HepG2 (cell line): ENCODE results near the gene TPX2. TPM values are rescaled to one million over a fixed set of nuclear protein-coding genes. Genes with fewer than 3 reads are reported as not detected.

Source experiments
- ARNT ChIP-seq: fragments of 450-650 bp; IDR thresholded peaks from 2 replicates; pipeline ENCODE4 v1.6.1; 2017
- ELF1 ChIP-seq: sonication (generic); formaldehyde crosslinking; IDR thresholded peaks from 2 replicates; pipeline ENCODE4 v1.4.0; 2020; ENCODE audit warnings: missing genetic modification reagents
- HNRNPK ChIP-seq: fragments of 200-400 bp; formaldehyde crosslinking; IDR thresholded peaks from 2 replicates; pipeline ENCODE4 v1.6.1; 2018; ENCODE audit warnings: low read length, low read depth, moderate library complexity, mild to moderate bottlenecking; ENCODE audit not compliant: poor library complexity, severe bottlenecking
- TBP ChIP-seq: sonication (generic); formaldehyde crosslinking; IDR thresholded peaks from 2 replicates; pipeline ENCODE4 v1.5.0; 2020; ENCODE audit warnings: missing genetic modification reagents
- THAP11 ChIP-seq: IDR thresholded peaks from 2 replicates; pipeline ENCODE4 v1.6.1; 2016; ENCODE audit warnings: missing biosample characterization, missing genetic modification reagents
- ZNF660 ChIP-seq: sonication (generic); formaldehyde crosslinking; IDR thresholded peaks from 2 replicates; pipeline ENCODE4 v1.5.1; 2020; ENCODE audit warnings: mild to moderate bottlenecking, low read depth, missing genetic modification reagents, borderline replicate concordance
- ZNF776 ChIP-seq: sonication (generic); formaldehyde crosslinking; IDR thresholded peaks from 2 replicates; pipeline ENCODE4 v1.4.0; 2020; ENCODE audit warnings: mild to moderate bottlenecking, missing genetic modification reagents
- ZNF839 ChIP-seq: sonication (generic); formaldehyde crosslinking; IDR thresholded peaks from 2 replicates; pipeline ENCODE4 v1.4.0; 2020; ENCODE audit warnings: missing genetic modification reagents, mild to moderate bottlenecking, borderline replicate concordance
- ZSCAN29 ChIP-seq: sonication (generic); formaldehyde crosslinking; conservative IDR thresholded peaks from 2 replicates; pipeline ENCODE4 v1.4.0; 2020; ENCODE audit warnings: mild to moderate bottlenecking, missing genetic modification reagents
- polyA plus RNA-seq, 8 experiments: library from polyadenylated mRNA; depleted of rRNA in 3 of 8; stranded (reverse) in 7 of 8; unstranded in 1 of 8; fragments of >200 nt; fragmentation: Illumina TruSeq in 4 of 8; extraction: Trizol in 4 of 8; gene quantifications; 2 replicates each; pipeline versions ENCODE4 v1.2.1 to v1.2.3, GENCODE V29; 2011 to 2016; ENCODE audit warnings: low read depth in 4 of 8, missing spikeins in 1 of 8, mixed read lengths in 1 of 8; ENCODE audit not compliant: insufficient read depth in 1 of 8
- total RNA-seq, 5 experiments: library from RNA; depleted of rRNA; stranded (reverse); fragments of >200 nt; fragmentation: Illumina TruSeq; extraction: Trizol; gene quantifications; 2 replicates each; pipeline ENCODE4 v1.2.3, GENCODE V29; 2016; ENCODE audit warnings: low read depth in 1 of 5
- TF ChIP-seq, protein P1 (sequence below): sonication (generic); formaldehyde crosslinking; IDR thresholded peaks from 2 replicates; pipeline ENCODE4 v1.8.0; 2022; ENCODE audit warnings: mild to moderate bottlenecking, missing genetic modification reagents, moderate library complexity
- TF ChIP-seq, protein P2 (sequence below): sonication (generic); formaldehyde crosslinking; IDR thresholded peaks from 2 replicates; pipeline ENCODE4 v1.4.0; 2020; ENCODE audit warnings: missing genetic modification reagents, mild to moderate bottlenecking, borderline replicate concordance
- TF ChIP-seq, protein P3 (sequence below): sonication (generic); formaldehyde crosslinking; IDR thresholded peaks from 2 replicates; pipeline ENCODE4 v1.8.0; 2022; ENCODE audit warnings: missing genetic modification reagents, mild to moderate bottlenecking, borderline replicate concordance
- TF ChIP-seq, protein P4 (sequence below), 2 experiments: sonication (generic) in 1 of 2; formaldehyde crosslinking in 1 of 2; IDR thresholded peaks; 2 replicates each; pipeline versions ENCODE4 v1.4.0 to v1.6.1; 2018 to 2020; ENCODE audit warnings: missing genetic modification reagents in 2 of 2, borderline replicate concordance in 1 of 2, low read depth in 1 of 2, mild to moderate bottlenecking in 1 of 2, missing biosample characterization in 1 of 2
- TF ChIP-seq, protein P5 (sequence below), 2 experiments: sonication (generic) in 1 of 2; formaldehyde crosslinking in 1 of 2; IDR thresholded peaks; 2 replicates each; pipeline versions ENCODE4 v1.4.0 to v1.6.1; 2016 to 2020; ENCODE audit warnings: borderline replicate concordance in 1 of 2, low read depth in 1 of 2, mild to moderate bottlenecking in 1 of 2, missing genetic modification reagents in 1 of 2
- TF ChIP-seq, protein P6 (sequence below): sonication (generic); formaldehyde crosslinking; IDR thresholded peaks from 2 replicates; pipeline ENCODE4 v1.8.1; 2023; ENCODE audit warnings: mild to moderate bottlenecking, missing genetic modification reagents

The TPX2 gene
- total and polyA plus RNA-seq, 2 of the 13 experiments (the other 11 are each of a cell fraction or from before 2014, with no cell fraction given): 34.3 to 124 TPM

DNA sequence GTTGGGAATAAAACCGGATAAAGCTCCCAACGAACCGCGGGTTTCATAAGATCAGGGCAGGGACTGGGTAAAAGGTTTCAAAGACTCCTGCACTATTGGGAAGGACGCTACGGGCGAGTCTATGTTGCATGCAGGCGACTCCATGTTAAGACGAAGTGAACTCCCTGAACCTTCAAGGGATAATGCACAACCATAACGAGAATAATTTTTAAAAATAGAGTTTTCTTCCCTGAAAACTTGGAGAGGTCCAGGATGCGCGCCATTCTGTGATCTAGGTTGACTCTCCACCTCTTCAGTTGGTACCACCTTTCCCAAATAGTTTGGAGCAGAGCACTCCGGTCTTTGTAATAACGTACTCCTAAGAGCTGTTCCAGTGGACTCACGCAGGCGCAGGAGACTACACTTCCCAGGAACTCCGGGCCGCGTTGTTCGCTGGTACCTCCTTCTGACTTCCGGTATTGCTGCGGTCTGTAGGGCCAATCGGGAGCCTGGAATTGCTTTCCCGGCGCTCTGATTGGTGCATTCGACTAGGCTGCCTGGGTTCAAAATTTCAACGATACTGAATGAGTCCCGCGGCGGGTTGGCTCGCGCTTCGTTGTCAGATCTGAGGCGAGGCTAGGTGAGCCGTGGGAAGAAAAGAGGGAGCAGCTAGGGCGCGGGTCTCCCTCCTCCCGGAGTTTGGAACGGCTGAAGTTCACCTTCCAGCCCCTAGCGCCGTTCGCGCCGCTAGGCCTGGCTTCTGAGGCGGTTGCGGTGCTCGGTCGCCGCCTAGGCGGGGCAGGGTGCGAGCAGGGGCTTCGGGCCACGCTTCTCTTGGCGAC is at the start of gene TPX2 (continued):
- TF ChIP-seq, protein P1, sequence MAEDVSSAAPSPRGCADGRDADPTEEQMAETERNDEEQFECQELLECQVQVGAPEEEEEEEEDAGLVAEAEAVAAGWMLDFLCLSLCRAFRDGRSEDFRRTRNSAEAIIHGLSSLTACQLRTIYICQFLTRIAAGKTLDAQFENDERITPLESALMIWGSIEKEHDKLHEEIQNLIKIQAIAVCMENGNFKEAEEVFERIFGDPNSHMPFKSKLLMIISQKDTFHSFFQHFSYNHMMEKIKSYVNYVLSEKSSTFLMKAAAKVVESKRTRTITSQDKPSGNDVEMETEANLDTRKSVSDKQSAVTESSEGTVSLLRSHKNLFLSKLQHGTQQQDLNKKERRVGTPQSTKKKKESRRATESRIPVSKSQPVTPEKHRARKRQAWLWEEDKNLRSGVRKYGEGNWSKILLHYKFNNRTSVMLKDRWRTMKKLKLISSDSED: no peak
- TF ChIP-seq, protein P2, sequence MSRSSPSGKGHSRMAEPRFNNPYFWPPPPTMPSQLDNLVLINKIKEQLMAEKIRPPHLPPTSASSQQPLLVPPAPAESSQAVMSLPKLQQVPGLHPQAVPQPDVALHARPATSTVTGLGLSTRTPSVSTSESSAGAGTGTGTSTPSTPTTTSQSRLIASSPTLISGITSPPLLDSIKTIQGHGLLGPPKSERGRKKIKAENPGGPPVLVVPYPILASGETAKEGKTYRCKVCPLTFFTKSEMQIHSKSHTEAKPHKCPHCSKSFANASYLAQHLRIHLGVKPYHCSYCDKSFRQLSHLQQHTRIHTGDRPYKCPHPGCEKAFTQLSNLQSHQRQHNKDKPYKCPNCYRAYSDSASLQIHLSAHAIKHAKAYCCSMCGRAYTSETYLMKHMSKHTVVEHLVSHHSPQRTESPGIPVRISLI (CRISPR knock-in tag): peak; percentile 70
- no peak for TF ChIP-seq ARNT
- no peak; the same call in 1 of the 2 replicates for TF ChIP-seq ZNF776 (CRISPR knock-in tag)
- TF ChIP-seq ZNF660: no peak
- TF ChIP-seq, protein P3, sequence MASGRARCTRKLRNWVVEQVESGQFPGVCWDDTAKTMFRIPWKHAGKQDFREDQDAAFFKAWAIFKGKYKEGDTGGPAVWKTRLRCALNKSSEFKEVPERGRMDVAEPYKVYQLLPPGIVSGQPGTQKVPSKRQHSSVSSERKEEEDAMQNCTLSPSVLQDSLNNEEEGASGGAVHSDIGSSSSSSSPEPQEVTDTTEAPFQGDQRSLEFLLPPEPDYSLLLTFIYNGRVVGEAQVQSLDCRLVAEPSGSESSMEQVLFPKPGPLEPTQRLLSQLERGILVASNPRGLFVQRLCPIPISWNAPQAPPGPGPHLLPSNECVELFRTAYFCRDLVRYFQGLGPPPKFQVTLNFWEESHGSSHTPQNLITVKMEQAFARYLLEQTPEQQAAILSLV: peak; percentile 90; the same call in 1 of the 2 replicates
- TF ChIP-seq, protein P4, sequence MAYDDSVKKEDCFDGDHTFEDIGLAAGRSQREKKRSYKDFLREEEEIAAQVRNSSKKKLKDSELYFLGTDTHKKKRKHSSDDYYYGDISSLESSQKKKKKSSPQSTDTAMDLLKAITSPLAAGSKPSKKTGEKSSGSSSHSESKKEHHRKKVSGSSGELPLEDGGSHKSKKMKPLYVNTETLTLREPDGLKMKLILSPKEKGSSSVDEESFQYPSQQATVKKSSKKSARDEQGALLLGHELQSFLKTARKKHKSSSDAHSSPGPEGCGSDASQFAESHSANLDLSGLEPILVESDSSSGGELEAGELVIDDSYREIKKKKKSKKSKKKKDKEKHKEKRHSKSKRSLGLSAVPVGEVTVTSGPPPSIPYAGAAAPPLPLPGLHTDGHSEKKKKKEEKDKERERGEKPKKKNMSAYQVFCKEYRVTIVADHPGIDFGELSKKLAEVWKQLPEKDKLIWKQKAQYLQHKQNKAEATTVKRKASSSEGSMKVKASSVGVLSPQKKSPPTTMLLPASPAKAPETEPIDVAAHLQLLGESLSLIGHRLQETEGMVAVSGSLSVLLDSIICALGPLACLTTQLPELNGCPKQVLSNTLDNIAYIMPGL (CRISPR knock-in tag; IDR thresholded peaks at IDR 0.05; ENCODE audit: borderline replicate concordance in 1 of 2, low read depth in 1 of 2): peak; percentile 73 to 95; a peak in 3 of 4 replicates
- no peak for TF ChIP-seq ZNF839
- TF ChIP-seq, protein P5, sequence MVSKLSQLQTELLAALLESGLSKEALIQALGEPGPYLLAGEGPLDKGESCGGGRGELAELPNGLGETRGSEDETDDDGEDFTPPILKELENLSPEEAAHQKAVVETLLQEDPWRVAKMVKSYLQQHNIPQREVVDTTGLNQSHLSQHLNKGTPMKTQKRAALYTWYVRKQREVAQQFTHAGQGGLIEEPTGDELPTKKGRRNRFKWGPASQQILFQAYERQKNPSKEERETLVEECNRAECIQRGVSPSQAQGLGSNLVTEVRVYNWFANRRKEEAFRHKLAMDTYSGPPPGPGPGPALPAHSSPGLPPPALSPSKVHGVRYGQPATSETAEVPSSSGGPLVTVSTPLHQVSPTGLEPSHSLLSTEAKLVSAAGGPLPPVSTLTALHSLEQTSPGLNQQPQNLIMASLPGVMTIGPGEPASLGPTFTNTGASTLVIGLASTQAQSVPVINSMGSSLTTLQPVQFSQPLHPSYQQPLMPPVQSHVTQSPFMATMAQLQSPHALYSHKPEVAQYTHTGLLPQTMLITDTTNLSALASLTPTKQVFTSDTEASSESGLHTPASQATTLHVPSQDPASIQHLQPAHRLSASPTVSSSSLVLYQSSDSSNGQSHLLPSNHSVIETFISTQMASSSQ (IDR thresholded peaks at IDR 0.05; ENCODE audit: low read depth): no peak
- TF ChIP-seq, protein P5 (CRISPR knock-in tag; IDR thresholded peaks at IDR 0.05; ENCODE audit: borderline replicate concordance): no peak
- TF ChIP-seq ZSCAN29 (CRISPR knock-in tag): peak; percentile 61; the same call in 1 of the 2 replicates
- TF ChIP-seq, protein P6, sequence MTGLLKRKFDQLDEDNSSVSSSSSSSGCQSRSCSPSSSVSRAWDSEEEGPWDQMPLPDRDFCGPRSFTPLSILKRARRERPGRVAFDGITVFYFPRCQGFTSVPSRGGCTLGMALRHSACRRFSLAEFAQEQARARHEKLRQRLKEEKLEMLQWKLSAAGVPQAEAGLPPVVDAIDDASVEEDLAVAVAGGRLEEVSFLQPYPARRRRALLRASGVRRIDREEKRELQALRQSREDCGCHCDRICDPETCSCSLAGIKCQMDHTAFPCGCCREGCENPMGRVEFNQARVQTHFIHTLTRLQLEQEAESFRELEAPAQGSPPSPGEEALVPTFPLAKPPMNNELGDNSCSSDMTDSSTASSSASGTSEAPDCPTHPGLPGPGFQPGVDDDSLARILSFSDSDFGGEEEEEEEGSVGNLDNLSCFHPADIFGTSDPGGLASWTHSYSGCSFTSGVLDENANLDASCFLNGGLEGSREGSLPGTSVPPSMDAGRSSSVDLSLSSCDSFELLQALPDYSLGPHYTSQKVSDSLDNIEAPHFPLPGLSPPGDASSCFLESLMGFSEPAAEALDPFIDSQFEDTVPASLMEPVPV (CRISPR knock-in tag): peak; percentile 99
- TF ChIP-seq ELF1 (CRISPR knock-in tag): peak; percentile 96
- no peak; the same call in 1 of the 2 replicates for TF ChIP-seq TBP (CRISPR knock-in tag)
- peak; percentile 99 for TF ChIP-seq THAP11 (CRISPR knock-in tag)
- no peak for TF ChIP-seq HNRNPK
